Liver (tissue), 9 donors: Measurements from ENCODE around the gene AAGAB. TPM values are rescaled to one million over a fixed set of nuclear protein-coding genes. Genes with fewer than 3 reads are reported as not detected.

Source experiments
- DNase-seq: peaks from one replicate; pipeline ENCODE4 v3.0.0-alpha.2; 2017; ENCODE audit warnings: low spot score
- H3K27ac ChIP-seq, 2 donors: one replicate each; pipeline ENCODE4 v1.7.0; 2013; ENCODE audit warnings: inconsistent platforms in 2 of 2, low read length in 2 of 2, control low read depth in 1 of 2, low read depth in 1 of 2, mild to moderate bottlenecking in 1 of 2
- H3K27me3 ChIP-seq, 4 donors: one replicate each; pipeline versions ENCODE4 v1.6.1 to v1.7.0; 2013; ENCODE audit warnings: low read length in 3 of 4, inconsistent platforms in 1 of 4, mild to moderate bottlenecking in 1 of 4, moderate library complexity in 1 of 4; ENCODE audit not compliant: control insufficient read depth in 4 of 4, insufficient read depth in 4 of 4
- H3K36me3 ChIP-seq, 4 donors: one replicate each; pipeline versions ENCODE4 v1.6.1 to v1.7.0; 2013; ENCODE audit warnings: low read length in 3 of 4, mild to moderate bottlenecking in 3 of 4, low read depth in 1 of 4, moderate library complexity in 1 of 4; ENCODE audit not compliant: control insufficient read depth in 4 of 4, insufficient read depth in 3 of 4
- H3K4me1 ChIP-seq, 4 donors: one replicate each; pipeline versions ENCODE4 v1.6.1 to v1.7.0; 2013; ENCODE audit warnings: low read length in 3 of 4, mild to moderate bottlenecking in 3 of 4, moderate library complexity in 1 of 4; ENCODE audit not compliant: control insufficient read depth in 4 of 4, insufficient read depth in 4 of 4
- H3K4me3 ChIP-seq, 3 donors: one replicate each; pipeline versions ENCODE4 v1.6.1 to v1.7.0; 2013; ENCODE audit warnings: low read length in 3 of 3, control low read depth in 1 of 3, low read depth in 1 of 3, mild to moderate bottlenecking in 1 of 3
- H3K9ac ChIP-seq, 2 donors: one replicate each; pipeline ENCODE4 v1.7.0; 2013; ENCODE audit warnings: low read length in 2 of 2, mild to moderate bottlenecking in 2 of 2, moderate library complexity in 2 of 2, control low read depth in 1 of 2, low read depth in 1 of 2
- H3K9me3 ChIP-seq, 4 donors: one replicate each; pipeline versions ENCODE4 v1.6.1 to v1.7.0; 2013; ENCODE audit warnings: low read length in 3 of 4; ENCODE audit not compliant: control insufficient read depth in 4 of 4
- EGR1 ChIP-seq, 2 donors: IDR thresholded peaks; 2 replicates each; pipeline ENCODE4 v1.6.1; 2016 to 2018; ENCODE audit warnings: antibody characterized with exemption in 2 of 2, low read depth in 2 of 2
- FOXA1 ChIP-seq: IDR thresholded peaks from 2 replicates; pipeline ENCODE4 v1.6.1; 2016; ENCODE audit warnings: antibody characterized with exemption
- FOXA2 ChIP-seq: IDR thresholded peaks from 2 replicates; pipeline ENCODE4 v1.6.1; 2016; ENCODE audit warnings: antibody characterized with exemption
- GABPA ChIP-seq, 2 donors: IDR thresholded peaks in 1 of 2; conservative IDR thresholded peaks in 1 of 2; 2 replicates each; pipeline ENCODE4 v1.6.1; 2016; ENCODE audit warnings: antibody characterized with exemption in 2 of 2, mild to moderate bottlenecking in 1 of 2, moderate library complexity in 1 of 2
- HNF4A ChIP-seq, 2 donors: conservative IDR thresholded peaks; 2 replicates each; pipeline ENCODE4 v1.6.1; 2016; ENCODE audit warnings: antibody characterized with exemption in 2 of 2, mild to moderate bottlenecking in 2 of 2
- JUND ChIP-seq, 2 donors: IDR thresholded peaks; 2 replicates each; pipeline ENCODE4 v1.6.1; 2016; ENCODE audit warnings: antibody characterized with exemption in 2 of 2
- NR2F2 ChIP-seq: IDR thresholded peaks from 2 replicates; pipeline ENCODE4 v1.6.1; 2016; ENCODE audit warnings: antibody characterized with exemption
- RXRA ChIP-seq, 2 donors: IDR thresholded peaks; 2 replicates each; pipeline ENCODE4 v1.6.1; 2017 to 2018; ENCODE audit warnings: antibody characterized with exemption in 2 of 2, mild to moderate bottlenecking in 1 of 2
- SP1 ChIP-seq: IDR thresholded peaks from 2 replicates; pipeline ENCODE4 v1.6.1; 2018; ENCODE audit warnings: antibody characterized with exemption, mild to moderate bottlenecking
- TAF1 ChIP-seq: conservative IDR thresholded peaks from 2 replicates; pipeline ENCODE4 v1.6.1; 2016; ENCODE audit warnings: antibody characterized with exemption, mild to moderate bottlenecking
- WGBS: extraction: QIAGEN DNeasy Blood & Tissue Kit; methylation state at CpG from one replicate; pipeline ENCODE4 v1.1.7; 2013; 5-methylcytosine and 5-hydroxymethylcytosine counted together
- polyA plus RNA-seq, 2 donors: library from polyadenylated mRNA; stranded (reverse) in 1 of 2; unstranded in 1 of 2; fragments of 200-250 nt in 1 of 2; fragments of >200 nt in 1 of 2; fragmentation: Nextera tagmentation in 1 of 2; extraction: Ambion mirVana in 1 of 2; gene quantifications; one replicate each; pipeline versions ENCODE4 v1.2.1 to v1.2.3, GENCODE V29; 2013 to 2015
- total RNA-seq, 2 donors: library from RNA; depleted of rRNA; stranded (reverse); fragments of >200 nt; gene quantifications; one replicate each; pipeline ENCODE4 v1.2.3, GENCODE V29; 2014
- TF ChIP-seq, protein P1 (sequence below): IDR thresholded peaks from 2 replicates; pipeline ENCODE4 v1.6.1; 2016; ENCODE audit warnings: antibody characterized with exemption
- TF ChIP-seq, protein P2 (sequence below): IDR thresholded peaks from 2 replicates; pipeline ENCODE4 v1.6.1; 2016; ENCODE audit warnings: antibody characterized with exemption, mild to moderate bottlenecking
- TF ChIP-seq, protein P3 (sequence below): IDR thresholded peaks from 2 replicates; pipeline ENCODE4 v1.6.1; 2016; ENCODE audit warnings: antibody characterized with exemption
- TF ChIP-seq, protein P4 (sequence below): fragments of 150-350 bp; IDR thresholded peaks from 2 replicates; pipeline ENCODE4 v1.5.1; 2017; ENCODE audit warnings: improper control_type of control experiment, low read depth, low read length; ENCODE audit not compliant: missing input control
- donor health status: healthy.
- donor health status: healthy.
- donor health status: healthy.
- donor health status: healthy.
- donor health status: healthy.

Gene AAGAB
- total and polyA plus RNA-seq, 4 donors = 3.6 to 22.3 (median 13.0) TPM

DNA sequence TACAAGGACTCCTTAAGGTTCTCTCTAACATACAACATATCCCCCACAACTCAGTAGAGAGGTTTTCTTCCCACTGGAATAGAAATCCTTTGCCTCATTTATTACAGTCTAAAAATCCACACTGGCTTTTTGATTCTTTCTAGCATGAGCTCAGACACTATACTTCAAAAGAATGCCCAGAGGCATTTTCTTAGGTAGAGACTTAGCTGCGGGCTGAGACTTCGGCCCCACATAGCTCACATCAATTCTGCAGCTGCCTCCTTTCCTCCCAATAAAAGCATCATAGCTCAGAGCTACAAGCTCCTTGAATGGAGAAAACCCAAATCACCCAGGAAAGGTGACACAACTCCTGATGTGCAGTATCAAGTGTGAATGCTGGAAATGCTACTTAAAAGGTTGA is 52.4 kb downstream of the AAGAB start:
- 97% methylated on average over 2 of the region's 2 CpGs for WGBS
- H3K36me3 ChIP-seq = peaks cover 2 to 11% (median 6%) of the 10 kb centered on the region in 4 donors
- H3K4me1 ChIP-seq = no peaks in the 10 kb centered on the region
- H3K9me3 ChIP-seq = no peaks in the 10 kb centered on the region
- H3K9ac ChIP-seq = no peak overlapping the region
- H3K4me3 ChIP-seq = no peak overlapping the region
- H3K27ac ChIP-seq = no peak overlapping the region
- TF ChIP-seq, protein P1, sequence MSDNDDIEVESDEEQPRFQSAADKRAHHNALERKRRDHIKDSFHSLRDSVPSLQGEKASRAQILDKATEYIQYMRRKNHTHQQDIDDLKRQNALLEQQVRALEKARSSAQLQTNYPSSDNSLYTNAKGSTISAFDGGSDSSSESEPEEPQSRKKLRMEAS = no peak
- TF ChIP-seq, protein P2, sequence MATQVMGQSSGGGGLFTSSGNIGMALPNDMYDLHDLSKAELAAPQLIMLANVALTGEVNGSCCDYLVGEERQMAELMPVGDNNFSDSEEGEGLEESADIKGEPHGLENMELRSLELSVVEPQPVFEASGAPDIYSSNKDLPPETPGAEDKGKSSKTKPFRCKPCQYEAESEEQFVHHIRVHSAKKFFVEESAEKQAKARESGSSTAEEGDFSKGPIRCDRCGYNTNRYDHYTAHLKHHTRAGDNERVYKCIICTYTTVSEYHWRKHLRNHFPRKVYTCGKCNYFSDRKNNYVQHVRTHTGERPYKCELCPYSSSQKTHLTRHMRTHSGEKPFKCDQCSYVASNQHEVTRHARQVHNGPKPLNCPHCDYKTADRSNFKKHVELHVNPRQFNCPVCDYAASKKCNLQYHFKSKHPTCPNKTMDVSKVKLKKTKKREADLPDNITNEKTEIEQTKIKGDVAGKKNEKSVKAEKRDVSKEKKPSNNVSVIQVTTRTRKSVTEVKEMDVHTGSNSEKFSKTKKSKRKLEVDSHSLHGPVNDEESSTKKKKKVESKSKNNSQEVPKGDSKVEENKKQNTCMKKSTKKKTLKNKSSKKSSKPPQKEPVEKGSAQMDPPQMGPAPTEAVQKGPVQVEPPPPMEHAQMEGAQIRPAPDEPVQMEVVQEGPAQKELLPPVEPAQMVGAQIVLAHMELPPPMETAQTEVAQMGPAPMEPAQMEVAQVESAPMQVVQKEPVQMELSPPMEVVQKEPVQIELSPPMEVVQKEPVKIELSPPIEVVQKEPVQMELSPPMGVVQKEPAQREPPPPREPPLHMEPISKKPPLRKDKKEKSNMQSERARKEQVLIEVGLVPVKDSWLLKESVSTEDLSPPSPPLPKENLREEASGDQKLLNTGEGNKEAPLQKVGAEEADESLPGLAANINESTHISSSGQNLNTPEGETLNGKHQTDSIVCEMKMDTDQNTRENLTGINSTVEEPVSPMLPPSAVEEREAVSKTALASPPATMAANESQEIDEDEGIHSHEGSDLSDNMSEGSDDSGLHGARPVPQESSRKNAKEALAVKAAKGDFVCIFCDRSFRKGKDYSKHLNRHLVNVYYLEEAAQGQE = no peak
- TF ChIP-seq, protein P3, sequence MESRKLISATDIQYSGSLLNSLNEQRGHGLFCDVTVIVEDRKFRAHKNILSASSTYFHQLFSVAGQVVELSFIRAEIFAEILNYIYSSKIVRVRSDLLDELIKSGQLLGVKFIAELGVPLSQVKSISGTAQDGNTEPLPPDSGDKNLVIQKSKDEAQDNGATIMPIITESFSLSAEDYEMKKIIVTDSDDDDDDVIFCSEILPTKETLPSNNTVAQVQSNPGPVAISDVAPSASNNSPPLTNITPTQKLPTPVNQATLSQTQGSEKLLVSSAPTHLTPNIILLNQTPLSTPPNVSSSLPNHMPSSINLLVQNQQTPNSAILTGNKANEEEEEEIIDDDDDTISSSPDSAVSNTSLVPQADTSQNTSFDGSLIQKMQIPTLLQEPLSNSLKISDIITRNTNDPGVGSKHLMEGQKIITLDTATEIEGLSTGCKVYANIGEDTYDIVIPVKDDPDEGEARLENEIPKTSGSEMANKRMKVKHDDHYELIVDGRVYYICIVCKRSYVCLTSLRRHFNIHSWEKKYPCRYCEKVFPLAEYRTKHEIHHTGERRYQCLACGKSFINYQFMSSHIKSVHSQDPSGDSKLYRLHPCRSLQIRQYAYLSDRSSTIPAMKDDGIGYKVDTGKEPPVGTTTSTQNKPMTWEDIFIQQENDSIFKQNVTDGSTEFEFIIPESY = no peak
- TF ChIP-seq EGR1 (IDR thresholded peaks at IDR 0.05; ENCODE audit: low read depth in 2 of 2) (no peak), TAF1 (no peak), JUND (IDR thresholded peaks at IDR 0.05) (no peak), FOXA2 (no peak), HNF4A (conservative IDR thresholded peaks at IDR 0.05) (no peak), FOXA1 (no peak), SP1 (no peak), RXRA (IDR thresholded peaks at IDR 0.05) (no peak), GABPA (IDR thresholded peaks at IDR 0.05 in 1 of 2, conservative IDR thresholded peaks at IDR 0.05 in 1 of 2) (no peak), NR2F2 (no peak)
- TF ChIP-seq, protein P4, sequence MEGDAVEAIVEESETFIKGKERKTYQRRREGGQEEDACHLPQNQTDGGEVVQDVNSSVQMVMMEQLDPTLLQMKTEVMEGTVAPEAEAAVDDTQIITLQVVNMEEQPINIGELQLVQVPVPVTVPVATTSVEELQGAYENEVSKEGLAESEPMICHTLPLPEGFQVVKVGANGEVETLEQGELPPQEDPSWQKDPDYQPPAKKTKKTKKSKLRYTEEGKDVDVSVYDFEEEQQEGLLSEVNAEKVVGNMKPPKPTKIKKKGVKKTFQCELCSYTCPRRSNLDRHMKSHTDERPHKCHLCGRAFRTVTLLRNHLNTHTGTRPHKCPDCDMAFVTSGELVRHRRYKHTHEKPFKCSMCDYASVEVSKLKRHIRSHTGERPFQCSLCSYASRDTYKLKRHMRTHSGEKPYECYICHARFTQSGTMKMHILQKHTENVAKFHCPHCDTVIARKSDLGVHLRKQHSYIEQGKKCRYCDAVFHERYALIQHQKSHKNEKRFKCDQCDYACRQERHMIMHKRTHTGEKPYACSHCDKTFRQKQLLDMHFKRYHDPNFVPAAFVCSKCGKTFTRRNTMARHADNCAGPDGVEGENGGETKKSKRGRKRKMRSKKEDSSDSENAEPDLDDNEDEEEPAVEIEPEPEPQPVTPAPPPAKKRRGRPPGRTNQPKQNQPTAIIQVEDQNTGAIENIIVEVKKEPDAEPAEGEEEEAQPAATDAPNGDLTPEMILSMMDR = no peak
- DNase-seq = no peak
- H3K27me3 ChIP-seq = no peaks in the 10 kb centered on the region

DNA sequence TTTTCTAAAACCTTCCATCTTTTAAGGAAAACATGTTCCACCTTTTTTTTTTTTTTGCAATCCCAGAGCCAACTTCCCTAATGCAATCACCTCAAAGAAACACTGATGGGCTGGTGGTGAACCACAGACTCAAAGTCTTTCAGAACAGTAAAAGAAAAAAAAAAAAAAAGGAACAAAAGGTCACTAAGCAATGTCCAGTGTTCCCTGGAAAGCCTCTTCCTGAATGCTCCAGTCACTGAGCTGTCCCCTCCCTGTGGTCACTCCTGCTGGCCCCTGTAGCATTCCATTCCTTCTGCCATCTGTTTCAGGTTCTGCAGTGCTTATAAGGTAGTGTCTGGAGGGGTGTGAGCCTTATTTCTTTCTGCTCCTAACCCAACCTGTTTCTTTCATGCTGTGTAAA is 53.3 kb downstream of the AAGAB start:
- DNase-seq = no peak
- Histone ChIP-seq H3K4me3 (no peak overlapping the region), H3K27ac (no peak overlapping the region), H3K9me3 (no peaks in the 10 kb centered on the region), H3K36me3 (peaks cover 2 to 11% (median 4%) of the 10 kb centered on the region in 4 donors), H3K4me1 (no peaks in the 10 kb centered on the region), H3K9ac (no peak overlapping the region), H3K27me3 (no peaks in the 10 kb centered on the region)
- no peak for TF ChIP-seq SP1
- TF ChIP-seq, protein P1 = no peak
- no peak for TF ChIP-seq HNF4A (conservative IDR thresholded peaks at IDR 0.05)
- no peak for TF ChIP-seq EGR1 (IDR thresholded peaks at IDR 0.05; ENCODE audit: low read depth in 2 of 2)
- no peak for TF ChIP-seq FOXA2
- TF ChIP-seq NR2F2 = no peak
- no peak for TF ChIP-seq FOXA1
- no peak for TF ChIP-seq JUND (IDR thresholded peaks at IDR 0.05)
- TF ChIP-seq, protein P2 = no peak
